HEK293T (cell line): ENCODE results near the gene TARBP1.

Experiments used
- FOXK2 ChIP-seq: fragments of 450-650 bp; IDR thresholded peaks from 2 replicates; pipeline ENCODE4 v1.6.1; 2016; ENCODE audit warnings: mild to moderate bottlenecking
- FOXM1 ChIP-seq: fragments of 450-650 bp; IDR thresholded peaks from 2 replicates; pipeline ENCODE4 v1.6.1; 2017; ENCODE audit warnings: mild to moderate bottlenecking, borderline replicate concordance
- HDGF ChIP-seq: fragments of 450-650 bp; IDR thresholded peaks from 2 replicates; pipeline ENCODE4 v1.6.1; 2017; ENCODE audit warnings: antibody characterized with exemption, borderline replicate concordance
- PKNOX1 ChIP-seq: fragments of 450-650 bp; IDR thresholded peaks from 2 replicates; pipeline ENCODE4 v1.6.1; 2016
- SP1 ChIP-seq: fragments of 450-650 bp; IDR thresholded peaks from 2 replicates; pipeline ENCODE4 v1.6.1; 2017
- TARDBP ChIP-seq: fragments of 450-650 bp; IDR thresholded peaks from 2 replicates; pipeline ENCODE4 v1.6.1; 2016
- ZNF384 ChIP-seq: fragments of 450-650 bp; IDR thresholded peaks from 2 replicates; pipeline ENCODE4 v1.6.1; 2016

GRCh38 chr1:234393190-234393589 lies 85.8 kb downstream of the TARBP1 start:
- TF ChIP-seq FOXM1 (no peak), HDGF (no peak), TARDBP (no peak), SP1 (no peak), FOXK2 (no peak), ZNF384 (no peak), PKNOX1 (no peak)
